Measurements from ENCODE around the gene CDHR2.

DNA sequence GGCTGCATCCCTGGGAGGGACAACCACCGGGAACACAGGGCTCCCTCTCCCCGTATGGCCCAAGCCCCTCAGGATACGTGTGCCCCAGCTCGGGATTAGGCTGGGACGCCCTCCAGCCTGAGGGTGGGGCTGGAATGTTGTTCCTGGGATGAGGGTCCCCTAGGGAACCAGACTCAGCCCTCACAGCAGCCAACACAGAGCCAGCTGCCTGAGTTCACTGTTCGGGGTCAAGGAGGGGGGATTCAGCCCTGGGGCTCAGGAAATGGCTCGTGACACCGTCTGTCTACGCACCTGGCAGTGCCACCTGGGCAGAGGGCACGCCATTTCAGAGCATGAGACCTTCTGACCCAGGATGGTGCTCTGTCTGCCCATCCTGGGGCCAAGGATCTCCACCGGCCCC lies 20.8 kb upstream of the CDHR2 start:
- TF ChIP-seq POLR2A (IDR thresholded peaks at IDR 0.05; ENCODE audit: low read depth, low read length): no peak
- no peak; the same call in 1 of the 2 replicates for TF ChIP-seq POLR2AphosphoS5 (IDR thresholded peaks at IDR 0.05; ENCODE audit: low read depth, low read length)
- TF ChIP-seq TAF1 (IDR thresholded peaks at IDR 0.05; ENCODE audit: low read depth, low read length): no peak

Measured in GM12891 (cell line).